Measurements from ENCODE around the gene TIGIT.

- TF ChIP-seq, protein P1, sequence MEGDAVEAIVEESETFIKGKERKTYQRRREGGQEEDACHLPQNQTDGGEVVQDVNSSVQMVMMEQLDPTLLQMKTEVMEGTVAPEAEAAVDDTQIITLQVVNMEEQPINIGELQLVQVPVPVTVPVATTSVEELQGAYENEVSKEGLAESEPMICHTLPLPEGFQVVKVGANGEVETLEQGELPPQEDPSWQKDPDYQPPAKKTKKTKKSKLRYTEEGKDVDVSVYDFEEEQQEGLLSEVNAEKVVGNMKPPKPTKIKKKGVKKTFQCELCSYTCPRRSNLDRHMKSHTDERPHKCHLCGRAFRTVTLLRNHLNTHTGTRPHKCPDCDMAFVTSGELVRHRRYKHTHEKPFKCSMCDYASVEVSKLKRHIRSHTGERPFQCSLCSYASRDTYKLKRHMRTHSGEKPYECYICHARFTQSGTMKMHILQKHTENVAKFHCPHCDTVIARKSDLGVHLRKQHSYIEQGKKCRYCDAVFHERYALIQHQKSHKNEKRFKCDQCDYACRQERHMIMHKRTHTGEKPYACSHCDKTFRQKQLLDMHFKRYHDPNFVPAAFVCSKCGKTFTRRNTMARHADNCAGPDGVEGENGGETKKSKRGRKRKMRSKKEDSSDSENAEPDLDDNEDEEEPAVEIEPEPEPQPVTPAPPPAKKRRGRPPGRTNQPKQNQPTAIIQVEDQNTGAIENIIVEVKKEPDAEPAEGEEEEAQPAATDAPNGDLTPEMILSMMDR (IDR thresholded peaks at IDR 0.05; ENCODE audit: low read depth, low read length) = peak; percentile 40
- TF ChIP-seq MAX (IDR thresholded peaks at IDR 0.05; ENCODE audit: low read depth, low read length) = no peak
These were observed 5.6 kb downstream of the TIGIT start for GRCh38 chr3:114299421-114299820.
